ENCODE results near the gene GNB2.
"Not testable (repeated sequence)": the region's sequence is repeated elsewhere in the genome, so short reads cannot be mapped to it uniquely, and the experiment has no call there.

Gene GNB2

DNA sequence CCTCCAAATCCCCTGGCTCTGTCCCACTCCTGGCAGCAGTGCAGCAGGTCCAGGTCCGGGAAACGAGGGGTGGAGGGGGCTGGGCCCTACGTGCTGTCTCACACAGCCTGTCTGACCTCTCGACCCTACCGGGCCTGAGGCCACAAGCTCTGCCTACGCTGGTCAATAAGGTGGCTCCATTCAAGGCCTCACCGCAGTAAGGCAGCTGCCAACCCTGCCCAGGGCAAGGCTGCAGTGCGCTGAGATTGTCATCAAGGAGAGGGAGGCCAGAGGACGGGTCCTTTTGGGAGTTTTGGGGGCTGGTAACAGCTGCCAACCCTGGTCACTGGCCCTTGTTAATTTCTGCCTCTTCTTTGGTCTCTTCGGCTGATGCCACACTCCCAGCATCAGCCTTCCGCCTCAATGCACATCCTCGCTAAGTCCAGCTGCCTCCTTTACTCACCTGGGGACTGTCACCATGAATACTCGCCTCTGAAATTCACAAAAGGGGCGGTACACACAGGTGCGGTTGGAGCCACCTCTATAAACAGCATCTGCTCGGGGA lies 50.3 kb downstream of the GNB2 start:
- H3K27ac ChIP-seq = no peak overlapping the region
- TF ChIP-seq, protein P1, sequence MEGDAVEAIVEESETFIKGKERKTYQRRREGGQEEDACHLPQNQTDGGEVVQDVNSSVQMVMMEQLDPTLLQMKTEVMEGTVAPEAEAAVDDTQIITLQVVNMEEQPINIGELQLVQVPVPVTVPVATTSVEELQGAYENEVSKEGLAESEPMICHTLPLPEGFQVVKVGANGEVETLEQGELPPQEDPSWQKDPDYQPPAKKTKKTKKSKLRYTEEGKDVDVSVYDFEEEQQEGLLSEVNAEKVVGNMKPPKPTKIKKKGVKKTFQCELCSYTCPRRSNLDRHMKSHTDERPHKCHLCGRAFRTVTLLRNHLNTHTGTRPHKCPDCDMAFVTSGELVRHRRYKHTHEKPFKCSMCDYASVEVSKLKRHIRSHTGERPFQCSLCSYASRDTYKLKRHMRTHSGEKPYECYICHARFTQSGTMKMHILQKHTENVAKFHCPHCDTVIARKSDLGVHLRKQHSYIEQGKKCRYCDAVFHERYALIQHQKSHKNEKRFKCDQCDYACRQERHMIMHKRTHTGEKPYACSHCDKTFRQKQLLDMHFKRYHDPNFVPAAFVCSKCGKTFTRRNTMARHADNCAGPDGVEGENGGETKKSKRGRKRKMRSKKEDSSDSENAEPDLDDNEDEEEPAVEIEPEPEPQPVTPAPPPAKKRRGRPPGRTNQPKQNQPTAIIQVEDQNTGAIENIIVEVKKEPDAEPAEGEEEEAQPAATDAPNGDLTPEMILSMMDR (conservative IDR thresholded peaks at IDR 0.05; ENCODE audit: low read depth) = no peak
- no peak for DNase-seq (ENCODE audit: low spot score)
- ChIA-PET POLR2A (ENCODE audit: low non-redundant PET) (no interaction called here), CTCF (interaction anchor here (0.6 kb wide), 1 partner anchor 59 kb away, joined by 4 read pairs; no protein-coding TSS in a partner anchor)

DNA sequence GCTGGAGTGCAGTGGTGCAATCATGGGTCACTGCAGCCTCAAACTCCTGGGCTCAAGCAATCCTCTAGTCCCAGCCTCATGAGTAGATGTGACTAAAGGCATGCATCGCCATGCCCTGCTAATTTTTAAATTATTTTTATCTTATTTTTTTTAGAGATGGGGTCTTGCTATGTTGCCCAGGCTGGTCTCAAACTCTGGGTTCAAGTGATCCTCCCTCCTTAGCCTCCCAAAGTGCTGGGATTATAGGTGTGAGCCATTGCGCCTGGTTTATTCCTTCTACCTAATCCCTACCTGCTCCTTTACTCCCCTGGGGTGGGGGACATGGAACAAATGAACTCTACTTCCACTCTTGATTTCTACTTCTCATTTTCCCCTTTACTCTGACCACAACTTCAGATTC lies 50.8 kb downstream of the GNB2 start:
- H3K27ac ChIP-seq; POLR2A ChIA-PET (ENCODE audit: low non-redundant PET); DNase-seq (ENCODE audit: low spot score): not testable (repeated sequence)
- CTCF ChIA-PET = interaction anchor here (0.9 to 1.9 kb wide), 3 partner anchors 40 to 128 kb away, joined by 4 to 7 read pairs (median 5); partner anchors contain the start of gene SLC12A9

GRCh38 chr7:100726996-100727761 lies 53.6 kb downstream of the GNB2 start:
- POLR2A ChIA-PET (ENCODE audit: low non-redundant PET) = interaction anchor here (1.2 kb wide), 1 partner anchor 18 kb away, joined by 5 read pairs; no protein-coding TSS in a partner anchor

DNA sequence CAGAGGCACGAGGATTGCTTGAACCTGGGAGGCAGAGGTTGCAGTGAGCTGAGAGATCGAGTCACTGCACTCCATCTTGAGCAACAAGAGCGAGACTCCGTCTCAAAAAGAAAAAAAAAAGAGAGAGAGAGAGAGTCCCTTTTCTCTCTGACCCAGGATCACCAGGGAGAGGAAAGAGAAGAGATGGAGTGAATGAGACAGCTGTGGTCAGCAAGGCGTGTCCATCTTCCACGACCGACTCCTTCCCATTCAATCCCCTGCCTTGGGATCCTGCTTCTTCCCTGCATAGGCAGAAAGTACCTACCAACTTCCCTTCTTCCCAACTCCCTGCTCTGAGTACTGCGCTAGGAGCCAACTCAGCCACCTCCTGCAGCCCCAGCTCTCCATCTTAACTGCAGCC lies 54.7 kb downstream of the GNB2 start:
- POLR2A ChIA-PET (ENCODE audit: low non-redundant PET) = no interaction called here
- H3K27ac ChIP-seq = no peak overlapping the region
- DNase-seq (ENCODE audit: low spot score) = no peak
- CTCF ChIA-PET = interaction anchor here (0.8 to 1.0 kb wide), 2 partner anchors 123 to 277 kb away, joined by 3 read pairs; no protein-coding TSS in a partner anchor
- TF ChIP-seq, protein P1 (conservative IDR thresholded peaks at IDR 0.05; ENCODE audit: low read depth) = no peak

More at GRCh38 chr7:100726996-100727761, 53.6 kb downstream of the GNB2 start:
- CTCF ChIA-PET = interaction anchor here (0.7 to 1.0 kb wide), 3 partner anchors 42 to 276 kb away, joined by 3 read pairs; no protein-coding TSS in a partner anchor
- no peak for DNase-seq (ENCODE audit: low spot score)
- peak overlapping the region; percentile 12; the same call in 1 of the 2 replicates for H3K27ac ChIP-seq
- TF ChIP-seq, protein P1 (conservative IDR thresholded peaks at IDR 0.05; ENCODE audit: low read depth) = no peak
